Activated T-cell treated with anti-CD3 and anti-CD28 coated beads, Interleukin-2, amount 50 U/mL, for 4 hours (primary cell): ENCODE results near the gene AHRR. TPM values are rescaled to one million over a fixed set of nuclear protein-coding genes. Genes with fewer than 3 reads are reported as not detected.
A peak's percentile ranks its signal among the peaks of the same experiment; 100 is the strongest.
"Not testable (repeated sequence)": the region's sequence is repeated elsewhere in the genome, so short reads cannot be mapped to it uniquely, and the experiment has no call there.

Experiments used
- ATAC-seq, 2 donors: fragments of 200-7000 bp; cut with Tn5 transposase; one replicate each; pipeline ENCODE4 v1.10.0; 2021
- DNase-seq: peaks from one replicate; pipeline ENCODE4 v3.0.0-alpha.2; 2020
- H3K27me3 Mint-ChIP-seq: one replicate; pipeline ENCODE4 v1.8.0; 2021; ENCODE audit warnings: low read depth, mixed read lengths
- H3K36me3 Mint-ChIP-seq: one replicate; pipeline ENCODE4 v1.8.0; 2022; ENCODE audit warnings: mixed read lengths; ENCODE audit not compliant: insufficient read depth
- H3K4me1 Mint-ChIP-seq: one replicate; pipeline ENCODE4 v1.8.0; 2021; ENCODE audit warnings: low read depth, mixed read lengths
- H3K4me3 Mint-ChIP-seq: one replicate; pipeline ENCODE4 v1.8.0; 2021; ENCODE audit warnings: mild to moderate bottlenecking, moderate library complexity, mixed read lengths
- H3K9me3 Mint-ChIP-seq: one replicate; pipeline ENCODE4 v1.8.0; 2021; ENCODE audit warnings: mixed read lengths
- total RNA-seq, 3 donors: library from RNA; stranded (reverse); gene quantifications; one replicate each; pipeline ENCODE4 v1.2.1, GENCODE V29; 2021

AHRR gene
- total RNA-seq, 3 donors from 2014 or later, result 17.2 to 22.8 (median 22.2) TPM

DNA sequence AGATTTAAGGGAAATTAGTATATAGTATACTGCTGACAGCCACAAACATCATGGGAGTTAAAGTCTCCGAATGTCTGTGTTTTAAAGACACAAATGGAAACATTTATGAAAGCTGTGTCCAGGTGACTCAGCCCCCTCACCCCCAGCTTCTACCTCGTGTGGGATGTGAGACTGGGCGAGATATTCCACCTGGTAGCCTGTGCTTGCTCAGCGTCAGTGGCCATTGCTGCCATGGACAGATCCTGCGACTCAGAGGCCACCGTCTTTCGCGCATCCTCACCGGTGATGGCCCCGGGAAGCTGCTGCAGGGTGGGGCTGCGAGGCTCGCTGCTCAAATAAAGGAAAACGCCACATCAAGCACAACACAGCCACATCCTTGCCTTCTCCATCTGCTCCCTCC, 90.2 kb downstream of the AHRR start:
- Mint-ChIP-seq H3K4me3 (no peak overlapping the region), H3K4me1 (peaks cover 12% of the 10 kb centered on the region), H3K27me3 (peaks cover 7% of the 10 kb centered on the region), H3K36me3 (no peaks in the 10 kb centered on the region), H3K9me3 (no peaks in the 10 kb centered on the region)
- ATAC-seq, result peak; percentile 61
- DNase-seq, result no peak

GRCh38 chr5:414991-415927, 93.7 kb downstream of the AHRR start:
- not testable (repeated sequence) for ATAC-seq, H3K27me3 Mint-ChIP-seq, DNase-seq

GRCh38 chr5:415928-416635, 94.6 kb downstream of the AHRR start:
- H3K9me3 Mint-ChIP-seq, result no peaks in the 10 kb centered on the region
- H3K4me3 Mint-ChIP-seq, result no peak overlapping the region
- ATAC-seq (peak in 1 of 2 donors; percentile 53), DNase-seq (no peak)
- peaks cover 3% of the 10 kb centered on the region for H3K27me3 Mint-ChIP-seq
- H3K4me1 Mint-ChIP-seq, result peaks cover 11% of the 10 kb centered on the region
- no peaks in the 10 kb centered on the region for H3K36me3 Mint-ChIP-seq

More at GRCh38 chr5:414991-415927, 93.7 kb downstream of the AHRR start:
- H3K4me3 Mint-ChIP-seq, H3K9me3 Mint-ChIP-seq, H3K36me3 Mint-ChIP-seq: not testable (repeated sequence)
- H3K4me1 Mint-ChIP-seq, result peaks cover 12% of the 10 kb centered on the region

GRCh38 chr5:416636-416960, 95.1 kb downstream of the AHRR start:
- H3K4me1 Mint-ChIP-seq, result peaks cover 8% of the 10 kb centered on the region
- H3K9me3 Mint-ChIP-seq, result no peaks in the 10 kb centered on the region
- ATAC-seq, result no peak
- no peaks in the 10 kb centered on the region for H3K36me3 Mint-ChIP-seq
- no peaks in the 10 kb centered on the region for H3K27me3 Mint-ChIP-seq
- H3K4me3 Mint-ChIP-seq, result no peak overlapping the region
- DNase-seq, result no peak

- H3K27me3 Mint-ChIP-seq, result no peaks in the 10 kb centered on the region
- H3K9me3 Mint-ChIP-seq, result no peaks in the 10 kb centered on the region
- no peak overlapping the region for H3K4me3 Mint-ChIP-seq
- no peak for DNase-seq
- no peaks in the 10 kb centered on the region for H3K4me1 Mint-ChIP-seq
- H3K36me3 Mint-ChIP-seq, result no peaks in the 10 kb centered on the region
- ATAC-seq, result no peak
Measured at GRCh38 chr5:417301-418161, 96.0 kb downstream of the AHRR start.

DNA sequence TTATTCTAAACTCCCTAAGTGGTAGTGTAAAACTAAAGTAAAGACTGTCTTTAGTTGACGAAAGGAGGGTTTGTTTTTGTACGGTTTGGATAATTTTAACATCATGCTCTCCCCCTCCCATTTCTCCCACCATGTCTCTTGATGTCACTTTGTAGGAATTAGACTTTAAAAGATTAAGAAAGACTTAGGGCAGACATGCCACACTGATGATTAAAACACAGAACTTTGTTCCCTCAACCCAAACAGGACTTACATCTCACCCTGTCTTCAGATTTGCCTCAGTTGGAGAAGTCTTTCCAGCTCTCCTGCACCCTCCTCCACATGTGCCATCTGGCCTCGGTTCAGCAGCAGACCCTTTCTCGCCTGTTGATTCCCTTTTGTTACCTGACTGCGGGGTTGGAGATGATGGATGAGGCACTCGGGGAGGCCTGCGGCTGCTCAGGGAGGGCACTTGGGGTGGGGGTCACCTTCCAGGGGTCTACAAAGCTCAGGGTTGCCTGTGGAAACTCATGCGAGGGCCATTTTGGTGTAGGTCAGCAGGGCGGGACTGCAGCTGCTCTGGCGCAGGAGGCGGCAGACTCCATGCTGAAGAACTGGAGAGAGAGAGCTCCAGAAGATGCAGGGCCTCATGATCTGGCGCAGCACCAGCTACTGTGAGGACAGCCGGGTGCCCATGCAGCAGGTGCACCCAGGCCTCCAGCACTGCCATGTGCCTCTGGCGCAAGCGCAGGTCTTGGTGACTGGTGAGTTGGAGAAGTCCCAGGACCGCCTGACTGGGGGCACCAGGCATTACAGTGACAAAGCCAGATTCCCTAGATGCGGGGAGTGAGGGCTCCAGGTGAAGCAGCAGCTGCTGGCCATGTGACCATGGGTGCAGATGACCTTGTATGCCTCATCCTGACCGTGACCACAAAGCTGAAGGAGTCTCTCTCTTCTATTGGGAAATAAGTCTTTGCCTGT, 96.9 kb downstream of the AHRR start:
- Mint-ChIP-seq H3K4me3 (no peak overlapping the region), H3K4me1 (no peaks in the 10 kb centered on the region), H3K36me3 (no peaks in the 10 kb centered on the region), H3K27me3 (no peaks in the 10 kb centered on the region), H3K9me3 (no peaks in the 10 kb centered on the region)
- DNase-seq, result no peak
- no peak for ATAC-seq

GRCh38 chr5:419970-420369, 98.5 kb downstream of the AHRR start:
- no peak overlapping the region for H3K4me3 Mint-ChIP-seq
- H3K4me1 Mint-ChIP-seq, result no peaks in the 10 kb centered on the region
- H3K27me3 Mint-ChIP-seq, result no peaks in the 10 kb centered on the region
- ATAC-seq (no peak), DNase-seq (no peak)
- H3K36me3 Mint-ChIP-seq, result no peaks in the 10 kb centered on the region
- H3K9me3 Mint-ChIP-seq, result no peaks in the 10 kb centered on the region

DNA sequence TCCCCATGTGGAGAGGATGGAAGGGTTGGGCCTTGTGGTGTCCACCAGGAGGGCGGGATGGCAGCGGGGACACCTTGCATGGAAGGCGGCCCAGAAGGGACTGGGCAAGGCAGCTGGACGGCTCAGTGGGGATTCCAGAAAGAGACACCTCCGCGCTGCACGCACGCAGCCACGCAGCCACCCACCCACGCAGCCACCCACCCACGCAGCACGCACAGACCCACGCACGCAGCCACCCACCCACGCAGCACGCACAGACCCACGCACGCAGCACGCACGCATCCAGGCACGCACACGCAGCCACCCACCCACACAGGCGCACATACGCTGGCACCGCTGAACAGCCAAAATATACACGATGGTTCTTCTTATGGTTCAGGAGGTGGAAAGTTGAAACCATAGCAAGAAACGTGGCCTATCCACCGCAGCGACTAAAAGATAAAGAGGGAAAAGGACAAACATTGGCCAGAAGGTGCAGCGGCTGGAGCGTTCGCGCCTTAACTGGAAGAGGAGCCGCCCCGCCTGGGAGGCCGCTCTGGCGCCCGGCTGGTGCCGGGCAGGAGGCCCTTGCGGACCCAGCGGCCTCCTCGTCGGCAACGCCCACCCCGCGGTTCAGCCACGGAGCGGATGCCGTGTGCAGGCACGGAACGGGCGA, 99.2 kb downstream of the AHRR start:
- ATAC-seq (no peak), DNase-seq (no peak)
- H3K4me3 Mint-ChIP-seq, result no peak overlapping the region
- H3K36me3 Mint-ChIP-seq, result no peaks in the 10 kb centered on the region
- H3K4me1 Mint-ChIP-seq, result no peaks in the 10 kb centered on the region
- no peaks in the 10 kb centered on the region for H3K9me3 Mint-ChIP-seq
- no peaks in the 10 kb centered on the region for H3K27me3 Mint-ChIP-seq

DNA sequence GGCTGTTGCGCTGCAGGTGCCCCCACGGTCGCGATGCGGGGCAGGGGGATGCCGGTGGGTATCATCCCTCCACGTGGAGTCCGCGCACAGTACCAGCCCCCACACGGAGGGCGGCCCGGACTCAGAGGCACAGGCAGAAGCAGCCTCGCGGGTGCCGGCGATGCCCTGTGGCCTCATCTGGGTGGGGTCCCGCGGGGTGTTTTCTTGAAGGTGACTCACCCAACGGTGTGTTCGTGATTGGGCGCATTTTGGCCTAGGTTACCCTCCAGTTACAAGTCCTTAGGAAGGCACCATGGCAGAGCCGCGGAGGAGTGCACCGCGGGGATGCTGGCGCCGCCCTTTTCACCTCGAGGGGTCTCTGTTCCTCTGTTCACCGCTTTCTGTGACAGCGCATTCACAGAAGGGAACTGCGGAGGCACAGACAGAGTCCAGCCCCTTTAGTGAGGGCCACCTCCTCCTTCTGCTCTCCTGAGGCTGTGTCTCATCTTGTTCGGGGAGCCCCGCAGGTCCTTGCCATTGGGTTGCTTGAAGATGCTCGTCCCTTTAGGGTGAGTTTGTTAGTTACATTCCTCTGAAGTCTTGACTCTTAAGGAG, 99.9 kb downstream of the AHRR start:
- no peaks in the 10 kb centered on the region for H3K36me3 Mint-ChIP-seq
- H3K4me1 Mint-ChIP-seq, result no peaks in the 10 kb centered on the region
- peaks cover 2% of the 10 kb centered on the region for H3K27me3 Mint-ChIP-seq
- no peaks in the 10 kb centered on the region for H3K9me3 Mint-ChIP-seq
- DNase-seq (no peak), ATAC-seq (no peak)
- no peak overlapping the region for H3K4me3 Mint-ChIP-seq

- ATAC-seq, result no peak
- no peak for DNase-seq
Measured at GRCh38 chr5:421901-422300, 100.4 kb downstream of the AHRR start.

DNA sequence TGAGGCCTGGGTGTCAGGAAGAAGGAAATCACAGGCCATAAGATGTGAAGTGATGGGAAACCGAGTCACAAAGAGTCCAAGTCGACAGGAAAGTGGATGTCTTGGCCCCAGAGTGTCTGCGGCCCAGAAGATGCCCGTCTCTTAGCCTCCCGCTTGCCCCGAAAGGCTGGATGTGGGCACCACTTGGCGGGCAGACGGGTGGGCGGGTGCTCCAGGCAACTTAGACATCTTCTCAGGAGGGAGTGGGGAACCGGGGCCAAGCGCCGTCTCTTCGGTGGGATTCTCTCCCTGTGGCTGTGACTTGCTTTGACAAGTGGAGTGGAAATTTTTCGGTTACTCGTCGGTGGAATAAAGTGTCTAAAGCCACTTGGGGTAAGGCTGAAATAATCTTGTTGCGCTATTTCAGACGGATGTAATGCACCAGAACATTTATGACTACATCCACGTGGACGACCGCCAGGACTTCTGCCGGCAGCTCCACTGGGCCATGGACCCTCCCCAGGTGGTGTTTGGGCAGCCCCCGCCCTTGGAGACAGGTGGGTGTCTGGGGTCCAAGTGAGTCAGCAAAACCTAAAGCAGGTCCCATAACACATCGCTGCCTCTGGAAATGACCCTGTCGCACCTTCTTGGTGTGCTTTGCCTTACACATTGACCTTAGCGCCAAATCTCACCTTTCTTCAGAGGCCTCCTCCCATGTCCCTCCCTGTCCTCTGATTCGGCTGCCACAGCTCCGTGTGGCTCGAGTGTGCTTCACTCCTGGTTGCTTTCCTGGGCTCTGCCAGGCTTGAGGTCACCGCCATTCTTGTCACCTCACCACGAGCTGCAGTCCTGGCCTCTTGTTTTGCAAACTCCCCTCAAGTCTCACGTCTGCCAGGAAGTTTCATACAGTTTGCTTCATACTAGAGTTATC, 101.1 kb downstream of the AHRR start:
- Mint-ChIP-seq H3K36me3 (no peaks in the 10 kb centered on the region), H3K9me3 (no peaks in the 10 kb centered on the region), H3K27me3 (peaks cover 2% of the 10 kb centered on the region), H3K4me1 (no peaks in the 10 kb centered on the region), H3K4me3 (no peak overlapping the region)
- ATAC-seq, result no peak
- DNase-seq, result no peak

More at GRCh38 chr5:421901-422300, 100.4 kb downstream of the AHRR start:
- no peaks in the 10 kb centered on the region for H3K36me3 Mint-ChIP-seq
- H3K4me3 Mint-ChIP-seq, result no peak overlapping the region
- no peaks in the 10 kb centered on the region for H3K9me3 Mint-ChIP-seq
- H3K27me3 Mint-ChIP-seq, result peaks cover 2% of the 10 kb centered on the region
- H3K4me1 Mint-ChIP-seq, result no peaks in the 10 kb centered on the region

- ATAC-seq, result no peak
- no peaks in the 10 kb centered on the region for H3K4me1 Mint-ChIP-seq
- no peaks in the 10 kb centered on the region for H3K9me3 Mint-ChIP-seq
- DNase-seq, result no peak
- H3K27me3 Mint-ChIP-seq, result peaks cover 2% of the 10 kb centered on the region
- no peak overlapping the region for H3K4me3 Mint-ChIP-seq
- H3K36me3 Mint-ChIP-seq, result no peaks in the 10 kb centered on the region
Measured at GRCh38 chr5:423233-423565, 101.7 kb downstream of the AHRR start.
